GM12878 (cell line): ENCODE results near the gene MSMB. TPM values are rescaled to one million over a fixed set of nuclear protein-coding genes. Genes with fewer than 3 reads are reported as not detected.

ENCODE experiments used
- ATAC-seq: fragments of 200-7000 bp; cut with Tn5 transposase; 3 replicates; pipeline ENCODE4 v1.9.1; 2020; ENCODE audit warnings: mild to moderate bottlenecking, moderate library complexity
- BruUV-seq: library from RNA; stranded (reverse); fragments of 400-500 nt; replicated peaks from 2 replicates; lab custom pipeline; 2021; lab: Mats Ljungman, UMichigan
- CTCF ChIA-PET: fragments of 300-600 bp; sonication (Branson Sonifier 250); formaldehyde crosslinking; extraction: SDS; loops from one replicate; lab custom pipeline; 2021; ENCODE audit warnings: inconsistent platforms; lab: Yijun Ruan, JAX
- POLR2A ChIA-PET: fragments of 350-600 bp; formaldehyde crosslinking; extraction: SDS; loops from one replicate; lab custom pipeline; 2021; ENCODE audit warnings: inconsistent platforms; lab: Charles Lee
- RAD21 ChIA-PET: fragments of 300-600 bp; sonication (Branson Sonifier 250); formaldehyde crosslinking; loops from one replicate; lab custom pipeline; 2023; ENCODE audit warnings: antibody characterized with exemption; ENCODE audit not compliant: unreplicated experiment; lab: Charles Lee
- SMC1A ChIA-PET: fragments of 300-600 bp; sonication (Branson Sonifier 250); formaldehyde crosslinking; loops from one replicate; lab custom pipeline; 2023; ENCODE audit not compliant: unreplicated experiment, uncharacterized antibody; lab: Charles Lee
- DNase-seq: peaks from one replicate; pipeline ENCODE4 v3.0.0-alpha.2; 2011; ENCODE audit warnings: low read depth, low spot score
- FAIRE-seq: peaks from 3 replicates; lab custom pipeline; 2011; peaks lifted over from hg19 to GRCh38; lab: Jason Lieb, UNC
- H2AFZ ChIP-seq: 2 replicates; pipeline ENCODE4 v1.6.0; 2011; ENCODE audit warnings: low read depth, low read length, control low read depth; ENCODE audit not compliant: control insufficient read depth
- H3K27ac ChIP-seq: 2 replicates; pipeline ENCODE4 v1.5.1; 2011; ENCODE audit warnings: control low read depth; ENCODE audit not compliant: control insufficient read depth, insufficient read depth
- H3K27me3 ChIP-seq, 2 experiments: replicated peaks in 1 of 2; 2 replicates each; pipeline versions ENCODE4 v1.6.0 to v1.6.1; 2011; ENCODE audit warnings: low read length in 1 of 2; ENCODE audit not compliant: control insufficient read depth in 2 of 2, insufficient read depth in 2 of 2
- H3K36me3 ChIP-seq, 2 experiments: 2 replicates each; pipeline ENCODE4 v1.5.1; 2011; ENCODE audit warnings: low read length in 1 of 2; ENCODE audit not compliant: control insufficient read depth in 2 of 2, insufficient read depth in 2 of 2
- H3K4me1 ChIP-seq: 2 replicates; pipeline ENCODE4 v1.6.1; 2011; ENCODE audit warnings: mild to moderate bottlenecking, low read length, moderate library complexity, mixed read lengths; ENCODE audit not compliant: control insufficient read depth, insufficient read depth
- H3K4me2 ChIP-seq: 2 replicates; pipeline ENCODE4 v1.6.0; 2011; ENCODE audit warnings: control low read depth; ENCODE audit not compliant: control insufficient read depth, insufficient read depth
- H3K4me3 ChIP-seq: fragments of 200-600 bp; sonication (generic); 2 replicates; pipeline ENCODE4 v1.5.1; 2016
- H3K79me2 ChIP-seq: 2 replicates; pipeline ENCODE4 v1.6.0; 2011; ENCODE audit warnings: low read length; ENCODE audit not compliant: control insufficient read depth, insufficient read depth
- H3K9ac ChIP-seq: 2 replicates; pipeline ENCODE4 v1.8.0; 2011; ENCODE audit warnings: low read length, control low read depth, mixed read lengths; ENCODE audit not compliant: control insufficient read depth, insufficient read depth
- H3K9me3 ChIP-seq: replicated peaks from 3 replicates; pipeline ENCODE4 v1.5.1; 2011; ENCODE audit warnings: mild to moderate bottlenecking, low read length; ENCODE audit not compliant: control insufficient read depth, insufficient read depth
- H4K20me1 ChIP-seq: 2 replicates; pipeline ENCODE4 v1.6.0; 2011; ENCODE audit not compliant: control insufficient read depth, insufficient read depth
- BMI1 ChIP-seq: fragments of 450-650 bp; IDR thresholded peaks from 2 replicates; pipeline ENCODE4 v1.6.1; 2016; ENCODE audit warnings: mild to moderate bottlenecking, moderate library complexity, borderline replicate concordance
- CREM ChIP-seq: IDR thresholded peaks from 2 replicates; pipeline ENCODE4 v1.6.1; 2014; ENCODE audit warnings: antibody characterized with exemption, low read depth
- EGR1 ChIP-seq, 2 experiments: IDR thresholded peaks; 1 replicate in 1 of 2; 2 replicates in 1 of 2; pipeline ENCODE4 v1.6.1; 2011 to 2012; ENCODE audit warnings: low read depth in 2 of 2, low read length in 2 of 2, borderline replicate concordance in 1 of 2, mild to moderate bottlenecking in 1 of 2, moderate library complexity in 1 of 2
- ETV6 ChIP-seq, 2 experiments: fragments of 450-650 bp in 1 of 2; IDR thresholded peaks in 1 of 2; conservative IDR thresholded peaks in 1 of 2; 2 replicates each; pipeline ENCODE4 v1.6.1; 2014; ENCODE audit warnings: antibody characterized with exemption in 1 of 2, borderline replicate concordance in 1 of 2, low read depth in 1 of 2, mild to moderate bottlenecking in 1 of 2, moderate library complexity in 1 of 2
- GABPA ChIP-seq: IDR thresholded peaks from 2 replicates; pipeline ENCODE4 v1.6.1; 2014; ENCODE audit warnings: antibody characterized with exemption, low read depth, mild to moderate bottlenecking, inconsistent platforms
- JUND ChIP-seq: IDR thresholded peaks from 2 replicates; pipeline ENCODE4 v1.6.1; 2012; ENCODE audit warnings: low read depth, mild to moderate bottlenecking, low read length, improper control_type of control experiment, moderate library complexity
- MEF2A ChIP-seq: IDR thresholded peaks from 2 replicates; pipeline ENCODE4 v1.6.1; 2011; ENCODE audit warnings: low read depth, mild to moderate bottlenecking, low read length, moderate library complexity; ENCODE audit not compliant: insufficient read depth
- MEF2B ChIP-seq: fragments of 450-650 bp; IDR thresholded peaks from 2 replicates; pipeline ENCODE4 v1.6.1; 2018; ENCODE audit warnings: mild to moderate bottlenecking, moderate library complexity; ENCODE audit not compliant: partially characterized antibody, poor library complexity, severe bottlenecking
- MTA2 ChIP-seq: fragments of 450-650 bp; IDR thresholded peaks from 2 replicates; pipeline ENCODE4 v1.6.1; 2016; ENCODE audit warnings: low read depth, mild to moderate bottlenecking, moderate library complexity
- MYB ChIP-seq: fragments of 150-350 bp; IDR thresholded peaks from 2 replicates; pipeline ENCODE4 v1.6.1; 2014; ENCODE audit warnings: mild to moderate bottlenecking, low read depth, low read length, borderline replicate concordance
- PAX5 ChIP-seq: IDR thresholded peaks from 2 replicates; pipeline ENCODE4 v1.6.1; 2011; ENCODE audit warnings: low read depth, low read length, borderline replicate concordance
- POLR2AphosphoS2 ChIP-seq: IDR thresholded peaks from 2 replicates; pipeline ENCODE4 v1.6.1; 2011; ENCODE audit warnings: low read depth, mild to moderate bottlenecking, low read length, improper control_type of control experiment, moderate library complexity
- POLR2AphosphoS5 ChIP-seq: IDR thresholded peaks from 2 replicates; pipeline ENCODE4 v1.6.1; 2011; ENCODE audit warnings: mild to moderate bottlenecking, low read length, inconsistent platforms
- SP1 ChIP-seq: IDR thresholded peaks from one replicate; pipeline ENCODE4 v1.6.1; 2011; ENCODE audit warnings: low read depth, low read length
- SREBF1 ChIP-seq: IDR thresholded peaks from 2 replicates; pipeline ENCODE4 v1.6.1; 2012; ENCODE audit warnings: mild to moderate bottlenecking, low read length
- TCF3 ChIP-seq: IDR thresholded peaks from 2 replicates; pipeline ENCODE4 v1.6.1; 2012; ENCODE audit warnings: low read depth, mild to moderate bottlenecking, low read length, borderline replicate concordance; ENCODE audit not compliant: insufficient read depth
- TCF7 ChIP-seq: IDR thresholded peaks from 2 replicates; pipeline ENCODE4 v1.6.1; 2014; ENCODE audit warnings: antibody characterized with exemption, borderline replicate concordance
- USF2 ChIP-seq: IDR thresholded peaks from 2 replicates; pipeline ENCODE4 v1.6.1; 2011; ENCODE audit warnings: low read depth, low read length, improper control_type of control experiment, borderline replicate concordance
- ZNF207 ChIP-seq: fragments of 450-650 bp; IDR thresholded peaks from 2 replicates; pipeline ENCODE4 v1.6.1; 2014; ENCODE audit warnings: antibody characterized with exemption, mild to moderate bottlenecking, borderline replicate concordance
- WGBS: methylation state at CpG from one replicate; pipeline ENCODE4 v1.1.6; 2016; ENCODE audit warnings: low lambda C conversion rate; ENCODE audit not compliant: insufficient replicate concordance, insufficient coverage; ENCODE audit errors: missing lambda C conversion rate; 5-methylcytosine and 5-hydroxymethylcytosine counted together
- in situ Hi-C: fragments of 300-500 bp; cut with MboI; formaldehyde crosslinking; loops from 9 replicates; pipeline ENCODE4 v1.14.3; 2018; ENCODE audit warnings: mixed read lengths
- intact Hi-C: fragments of 100-400 bp; cut with micrococcal nuclease; formaldehyde crosslinking; loops from one replicate; pipeline ENCODE4 v1.14.2; 2022; ENCODE audit not compliant: unreplicated experiment
- polyA plus RNA-seq, 11 experiments: library from polyadenylated mRNA; depleted of rRNA in 4 of 11; unstranded in 6 of 11; stranded (reverse) in 5 of 11; fragments of >200 nt; fragmentation: Nextera tagmentation in 4 of 11; fragmentation: Illumina TruSeq in 1 of 11; extraction: Ambion mirVana in 4 of 11; extraction: Trizol in 1 of 11; gene quantifications; 1 replicate in 1 of 11; 2 replicates in 10 of 11; pipeline versions ENCODE4 v1.2.1 to v1.2.3, GENCODE V29; 2011 to 2016; ENCODE audit warnings: inconsistent platforms in 2 of 11, missing spikeins in 2 of 11, low read depth in 1 of 11
- total RNA-seq, 4 experiments: library from RNA; depleted of rRNA in 3 of 4; stranded (reverse); fragments of >200 nt in 3 of 4; fragmentation: Illumina TruSeq in 1 of 4; extraction: Trizol in 1 of 4; gene quantifications; 2 replicates each; pipeline versions ENCODE4 v1.2.1 to v1.2.3, GENCODE V29; 2013 to 2021

The MSMB gene
- total and polyA plus RNA-seq, 10 of the 15 experiments (the other 5 are each of a cell fraction or from before 2014, with no cell fraction given), result not detected

DNA sequence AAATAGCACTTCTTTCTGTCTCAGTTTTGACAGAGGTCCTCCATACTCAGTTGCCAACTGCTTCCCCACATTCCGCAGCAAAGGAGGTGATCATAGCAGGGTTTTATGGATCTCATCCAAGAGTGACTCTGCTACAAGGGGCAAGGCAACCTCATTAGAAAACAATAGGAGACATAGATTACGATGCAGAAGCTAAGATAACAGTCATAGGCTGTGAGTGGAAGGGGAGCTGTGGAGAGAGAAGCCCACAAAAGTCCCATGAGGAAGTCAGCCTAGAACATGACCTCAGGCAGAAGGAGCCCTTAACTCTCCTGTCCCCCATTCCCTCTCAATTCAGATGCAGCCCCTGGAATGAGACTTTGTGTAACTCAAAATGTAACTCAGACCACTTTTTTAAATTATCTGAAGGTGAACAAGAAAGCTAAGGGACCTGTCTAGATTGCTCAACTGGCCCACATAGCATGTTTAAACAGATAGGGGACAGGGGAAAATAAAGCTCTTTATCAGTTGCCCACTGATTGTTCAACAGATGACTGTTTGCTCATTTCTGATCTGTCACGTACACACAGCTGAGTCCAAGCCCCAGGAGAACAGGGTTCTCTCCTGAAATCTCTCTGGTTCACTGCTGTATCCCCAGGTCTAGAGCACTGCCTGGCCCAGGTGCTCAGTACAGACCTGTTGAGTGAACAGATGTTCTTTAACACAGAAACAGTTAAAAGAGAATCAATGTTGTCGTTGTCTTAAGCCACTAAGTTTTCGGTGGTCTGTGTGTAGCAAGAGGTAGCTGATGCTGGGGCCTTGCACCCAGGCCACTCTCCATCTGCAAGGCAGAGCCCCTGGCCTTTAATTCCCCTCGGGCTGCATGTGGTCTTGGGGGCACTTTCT is 14.2 kb downstream of the MSMB start:
- in situ Hi-C loops, result no loop called here

More for the DNA sequence above, 14.2 kb downstream of the MSMB start:
- H3K27ac ChIP-seq, result no peak overlapping the region
- no peaks in the 10 kb centered on the region; a peak in 1 of 4 replicates for H3K27me3 ChIP-seq
- ATAC-seq (no peak), DNase-seq (no peak), FAIRE-seq (no peak)
- ChIA-PET POLR2A (no interaction called here), RAD21 (no interaction called here), CTCF (interaction anchor here (1.0 to 1.1 kb wide), 2 partner anchors 9 to 58 kb away, joined by 3 to 5 read pairs; no protein-coding TSS in a partner anchor), SMC1A (interaction anchor here (0.7 to 1.0 kb wide), 2 partner anchors 11 to 28 kb away, joined by 3 read pairs; no protein-coding TSS in a partner anchor)
- H4K20me1 ChIP-seq, result no peaks in the 10 kb centered on the region
- H3K79me2 ChIP-seq, result peaks cover 33% of the 10 kb centered on the region
- H3K4me2 ChIP-seq, result no peak overlapping the region
- H2AFZ ChIP-seq, result peak overlapping the region; percentile 6
- H3K4me1 ChIP-seq, result no peaks in the 10 kb centered on the region; the same call in none of the 2 replicates
- intact Hi-C loops, result no loop called here
- H3K4me3 ChIP-seq, result no peak overlapping the region
- no peaks in the 10 kb centered on the region for H3K9me3 ChIP-seq
- no peaks in the 10 kb centered on the region for H3K36me3 ChIP-seq
- no peak for TF ChIP-seq TCF3
- TF ChIP-seq BMI1, result no peak
- no peak for TF ChIP-seq MTA2
- TF ChIP-seq JUND, result no peak
- TF ChIP-seq USF2, result no peak
- no peak for TF ChIP-seq POLR2AphosphoS2
- no peak for TF ChIP-seq PAX5
- no peak for TF ChIP-seq CREM
- TF ChIP-seq MEF2A, result no peak
- TF ChIP-seq TCF7, result no peak
- TF ChIP-seq MYB, result no peak
- TF ChIP-seq POLR2AphosphoS5, result no peak
- TF ChIP-seq MEF2B, result no peak
- no peak for TF ChIP-seq EGR1 (IDR thresholded peaks at IDR 0.05; ENCODE audit: borderline replicate concordance in 1 of 2, low read depth in 2 of 2, low read length in 2 of 2)
- no peak for TF ChIP-seq SP1
- TF ChIP-seq ZNF207, result no peak
- TF ChIP-seq ETV6 (conservative IDR thresholded peaks at IDR 0.05 in 1 of 2, IDR thresholded peaks at IDR 0.05 in 1 of 2; ENCODE audit: borderline replicate concordance in 1 of 2, low read depth in 1 of 2), result no peak
- no peak for TF ChIP-seq GABPA
- no peak for TF ChIP-seq SREBF1
- 62% methylated on average over 6 of the region's 6 CpGs for WGBS
- no TSS peak for BruUV-seq
- no peak overlapping the region for H3K9ac ChIP-seq
